H1 (cell line): ENCODE data around the gene KCNH6. TPM values are rescaled to one million over a fixed set of nuclear protein-coding genes. Genes with fewer than 3 reads are reported as not detected.

Experiments used
- CREB1 ChIP-seq: IDR thresholded peaks from 2 replicates; pipeline ENCODE4 v1.6.1; 2012; ENCODE audit warnings: inconsistent platforms
- GABPA ChIP-seq: IDR thresholded peaks from 2 replicates; pipeline ENCODE4 v1.6.1; 2011; ENCODE audit warnings: mild to moderate bottlenecking, low read length, moderate library complexity, borderline replicate concordance; ENCODE audit not compliant: insufficient read depth
- NRF1 ChIP-seq: IDR thresholded peaks from 2 replicates; pipeline ENCODE4 v1.6.1; 2011; ENCODE audit warnings: mild to moderate bottlenecking, low read depth, low read length, improper control_type of control experiment
- POLR2A ChIP-seq, 2 experiments: IDR thresholded peaks; 1 replicate in 1 of 2; 2 replicates in 1 of 2; pipeline ENCODE4 v1.6.1; 2011; ENCODE audit warnings: low read depth in 2 of 2, low read length in 2 of 2, mild to moderate bottlenecking in 2 of 2; ENCODE audit errors: control extremely low read depth in 1 of 2
- RAD21 ChIP-seq, 2 experiments: IDR thresholded peaks in 1 of 2; conservative IDR thresholded peaks in 1 of 2; 2 replicates each; pipeline ENCODE4 v1.6.1; 2011; ENCODE audit warnings: low read depth in 2 of 2, low read length in 2 of 2, improper control_type of control experiment in 1 of 2, inconsistent platforms in 1 of 2, mild to moderate bottlenecking in 1 of 2, moderate library complexity in 1 of 2
- polyA plus RNA-seq, 7 experiments: library from polyadenylated mRNA; depleted of rRNA in 3 of 7; stranded (reverse) in 5 of 7; unstranded in 2 of 7; fragments of >200 nt in 5 of 7; fragments of 200-250 nt in 2 of 7; gene quantifications; 1 replicate in 5 of 7; 2 replicates in 1 of 7; 4 replicates in 1 of 7; pipeline versions ENCODE4 v1.2.1 to v1.2.3, GENCODE V29; 2011 to 2013; ENCODE audit warnings: missing spikeins in 2 of 7, mixed read lengths in 2 of 7
- total RNA-seq: library from RNA; stranded (reverse); fragmentation: NEBNext Ultra II Directional; extraction: Animal tissue kit (Norgen Biotek cat#: 25700); gene quantifications from 2 replicates; pipeline ENCODE4 v1.2.1, GENCODE V29; 2021
- TF ChIP-seq, protein P1 (sequence below): IDR thresholded peaks from 2 replicates; pipeline ENCODE4 v1.6.1; 2012; ENCODE audit warnings: inconsistent platforms

KCNH6 gene
- total and polyA plus RNA-seq, 2 of the 8 experiments (the other 6 are each of a cell fraction or from before 2014, with no cell fraction given), result 1.8 to 3.6 TPM

DNA sequence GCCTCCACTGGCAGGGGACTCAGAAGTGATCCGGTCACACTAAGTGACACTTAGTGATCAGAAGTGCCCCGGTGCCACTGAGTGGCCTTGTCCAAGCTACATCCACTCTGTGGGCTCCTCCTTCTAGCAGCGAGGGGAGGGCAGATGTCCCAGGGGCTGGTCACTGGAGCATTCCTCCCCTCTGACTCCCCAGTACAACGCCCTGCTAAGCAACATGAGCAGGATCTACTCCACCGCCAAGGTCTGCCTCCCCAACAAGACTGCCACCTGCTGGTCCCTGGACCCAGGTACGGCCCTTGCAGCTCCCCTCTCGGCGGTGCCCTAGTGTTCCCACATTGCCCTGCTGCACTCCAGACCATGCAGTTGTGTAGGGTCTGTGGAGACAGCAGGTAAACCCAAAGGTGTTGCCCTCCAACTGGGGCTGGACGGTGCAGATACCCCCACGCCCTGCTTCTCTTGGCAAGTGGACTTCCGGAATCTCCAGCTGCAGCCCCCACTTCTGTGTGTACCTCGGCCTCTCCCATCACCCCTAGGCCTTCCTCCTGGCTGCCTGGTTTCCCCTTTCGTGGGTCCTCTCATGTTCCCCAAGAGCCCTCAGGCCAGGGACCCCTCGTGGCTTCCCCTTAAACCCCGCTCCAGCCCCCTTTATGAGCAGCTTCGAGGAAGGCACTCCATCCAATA lies 44.2 kb upstream of the KCNH6 start (continued):
- 0 out of 2 replicates have a peak, but pooled peaks have one; percentile 20 for TF ChIP-seq CREB1
- TF ChIP-seq NRF1, result 0 out of 2 replicates have a peak, but pooled peaks have one; percentile 16
- TF ChIP-seq POLR2A (IDR thresholded peaks at IDR 0.05; ENCODE audit: control extremely low read depth in 1 of 2, low read depth in 2 of 2, low read length in 2 of 2), result no peak
- TF ChIP-seq, protein P1, sequence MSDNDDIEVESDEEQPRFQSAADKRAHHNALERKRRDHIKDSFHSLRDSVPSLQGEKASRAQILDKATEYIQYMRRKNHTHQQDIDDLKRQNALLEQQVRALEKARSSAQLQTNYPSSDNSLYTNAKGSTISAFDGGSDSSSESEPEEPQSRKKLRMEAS, result peak; percentile 34; the same call in 1 of the 2 replicates
- TF ChIP-seq GABPA, result peak; percentile 49; the same call in 1 of the 2 replicates
- peak; percentile 79 to 88 for TF ChIP-seq RAD21 (IDR thresholded peaks at IDR 0.05 in 1 of 2, conservative IDR thresholded peaks at IDR 0.05 in 1 of 2; ENCODE audit: low read depth in 2 of 2, low read length in 2 of 2)
